Mucosa of descending colon (tissue), 3 donors: ENCODE results near the gene CTTNBP2. TPM values are rescaled to one million over a fixed set of nuclear protein-coding genes. Genes with fewer than 3 reads are reported as not detected.

Source experiments
- ATAC-seq: fragments of 200-7000 bp; cut with Tn5 transposase; one replicate; pipeline ENCODE4 v1.9.1; 2020; ENCODE audit warnings: mild to moderate bottlenecking, moderate library complexity
- DNase-seq, 3 donors: peaks; one replicate each; pipeline ENCODE4 v3.0.0-alpha.2; 2020
- H3K36me3 ChIP-seq: fragments of 200-600 bp; one replicate; pipeline ENCODE4 v1.8.0; 2021; ENCODE audit warnings: low read depth, mild to moderate bottlenecking
- H3K4me1 ChIP-seq: fragments of 200-600 bp; one replicate; pipeline ENCODE4 v1.8.0; 2021; ENCODE audit warnings: low read depth, mild to moderate bottlenecking
- H3K4me3 ChIP-seq: fragments of 200-600 bp; one replicate; pipeline ENCODE4 v1.8.0; 2021; ENCODE audit warnings: mild to moderate bottlenecking
- H3K9me3 ChIP-seq: fragments of 200-600 bp; one replicate; pipeline ENCODE4 v1.8.0; 2021; ENCODE audit warnings: mild to moderate bottlenecking
- intact Hi-C, 2 donors: fragments of 100-400 bp; cut with DNase I in 1 of 2; cut with micrococcal nuclease in 1 of 2; formaldehyde crosslinking; loops; one replicate each; pipeline versions ENCODE4 v1.11.0 to v1.11.1; 2022; cut with DNase I, micrococcal nuclease
- total RNA-seq, 3 donors: library from RNA; stranded (reverse); fragmentation: NEBNext Ultra II Directional in 2 of 3; extraction: Animal tissue kit (Norgen Biotek cat#: 25700) in 2 of 3; gene quantifications; one replicate each; pipeline versions ENCODE4 v1.2.1 to v1.2.4, GENCODE V29; 2021 to 2023
- TF ChIP-seq, protein P1 (sequence below): fragments of 200-600 bp; IDR thresholded peaks from one replicate; pipeline ENCODE4 v1.8.0; 2022; ENCODE audit warnings: antibody characterized with exemption, mild to moderate bottlenecking
- donor health status: DM: no; HTN: no; CAD: no; lungs with moderate emphysema.
- donor health status: DM: no; HTN: no; CAD: no.
- donor health status: DM: no; HTN: yes; CAD: no.

Gene CTTNBP2
- total RNA-seq, 3 donors from 2014 or later = 3.9 to 8.3 (median 7.2) TPM

DNA sequence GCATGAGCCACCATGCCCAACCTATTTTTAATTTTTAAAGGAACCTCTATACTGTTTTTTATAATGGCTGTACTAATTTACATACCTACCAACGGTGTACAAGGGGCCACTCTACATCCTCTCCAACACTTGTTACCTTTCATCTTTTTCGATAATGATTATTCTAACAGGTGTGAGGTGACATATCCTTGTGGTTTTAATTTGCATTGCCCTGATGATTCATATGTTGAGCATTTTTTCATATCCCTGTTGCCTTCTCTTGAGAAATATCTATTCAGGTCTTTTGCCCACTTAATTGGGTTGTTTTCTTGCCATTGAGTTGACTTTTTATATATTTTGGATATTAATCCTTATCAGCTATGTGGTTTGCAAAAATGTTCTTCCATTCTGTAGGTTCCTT is 167.0 kb downstream of the CTTNBP2 start:
- Histone ChIP-seq H3K9me3 (no peaks in the 10 kb centered on the region), H3K36me3 (no peaks in the 10 kb centered on the region), H3K4me3 (no peak overlapping the region), H3K4me1 (no peaks in the 10 kb centered on the region)
- DNase-seq = no peak
- intact Hi-C loops = no loop called here
- TF ChIP-seq, protein P1, sequence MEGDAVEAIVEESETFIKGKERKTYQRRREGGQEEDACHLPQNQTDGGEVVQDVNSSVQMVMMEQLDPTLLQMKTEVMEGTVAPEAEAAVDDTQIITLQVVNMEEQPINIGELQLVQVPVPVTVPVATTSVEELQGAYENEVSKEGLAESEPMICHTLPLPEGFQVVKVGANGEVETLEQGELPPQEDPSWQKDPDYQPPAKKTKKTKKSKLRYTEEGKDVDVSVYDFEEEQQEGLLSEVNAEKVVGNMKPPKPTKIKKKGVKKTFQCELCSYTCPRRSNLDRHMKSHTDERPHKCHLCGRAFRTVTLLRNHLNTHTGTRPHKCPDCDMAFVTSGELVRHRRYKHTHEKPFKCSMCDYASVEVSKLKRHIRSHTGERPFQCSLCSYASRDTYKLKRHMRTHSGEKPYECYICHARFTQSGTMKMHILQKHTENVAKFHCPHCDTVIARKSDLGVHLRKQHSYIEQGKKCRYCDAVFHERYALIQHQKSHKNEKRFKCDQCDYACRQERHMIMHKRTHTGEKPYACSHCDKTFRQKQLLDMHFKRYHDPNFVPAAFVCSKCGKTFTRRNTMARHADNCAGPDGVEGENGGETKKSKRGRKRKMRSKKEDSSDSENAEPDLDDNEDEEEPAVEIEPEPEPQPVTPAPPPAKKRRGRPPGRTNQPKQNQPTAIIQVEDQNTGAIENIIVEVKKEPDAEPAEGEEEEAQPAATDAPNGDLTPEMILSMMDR = no peak
- no peak for ATAC-seq

GRCh38 chr7:117705630-117706029 is 167.6 kb downstream of the CTTNBP2 start:
- TF ChIP-seq, protein P1 = no peak
- Histone ChIP-seq H3K36me3 (no peaks in the 10 kb centered on the region), H3K4me1 (no peaks in the 10 kb centered on the region), H3K9me3 (no peaks in the 10 kb centered on the region), H3K4me3 (no peak overlapping the region)
- no peak for ATAC-seq
- DNase-seq = no peak
- intact Hi-C loops = no loop called here

GRCh38 chr7:117704063-117704462 is 169.2 kb downstream of the CTTNBP2 start:
- intact Hi-C loops = no loop called here
- DNase-seq (no peak), ATAC-seq (no peak)
- H3K4me3 ChIP-seq = no peak overlapping the region
- H3K9me3 ChIP-seq = no peaks in the 10 kb centered on the region
- no peaks in the 10 kb centered on the region for H3K4me1 ChIP-seq
- TF ChIP-seq, protein P1 = no peak
- H3K36me3 ChIP-seq = no peaks in the 10 kb centered on the region

- ATAC-seq = no peak
These were observed 175.2 kb downstream of the CTTNBP2 start for GRCh38 chr7:117698018-117698417.

DNA sequence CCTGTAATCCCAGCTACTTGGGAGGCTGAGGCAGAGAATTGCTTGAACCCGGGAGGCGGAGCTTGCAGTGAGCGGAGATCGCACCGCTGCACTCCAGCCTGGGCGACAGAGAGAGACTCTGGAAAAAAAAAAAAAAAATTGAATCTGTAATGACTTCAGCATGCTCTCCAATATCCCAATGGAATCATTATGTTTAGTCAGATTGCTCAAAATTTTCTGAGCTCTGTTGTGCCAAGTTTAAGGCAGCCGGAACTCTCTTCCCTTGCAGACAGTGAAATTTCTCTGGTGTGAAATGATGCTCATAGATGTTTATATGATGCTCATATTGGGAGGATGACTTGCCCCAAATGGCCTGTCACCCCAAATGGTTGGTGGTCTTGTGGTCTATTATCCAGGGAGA is 180.9 kb downstream of the CTTNBP2 start:
- H3K4me3 ChIP-seq = no peak overlapping the region
- TF ChIP-seq, protein P1 = no peak
- no peaks in the 10 kb centered on the region for H3K36me3 ChIP-seq
- H3K9me3 ChIP-seq = no peaks in the 10 kb centered on the region
- H3K4me1 ChIP-seq = no peaks in the 10 kb centered on the region
- intact Hi-C loops = no loop called here
- no peak for DNase-seq
- ATAC-seq = no peak

More at GRCh38 chr7:117698018-117698417, 175.2 kb downstream of the CTTNBP2 start:
- Histone ChIP-seq H3K36me3 (no peaks in the 10 kb centered on the region), H3K4me1 (no peaks in the 10 kb centered on the region), H3K4me3 (no peak overlapping the region), H3K9me3 (no peaks in the 10 kb centered on the region)
- intact Hi-C loops = no loop called here
- DNase-seq = no peak
- TF ChIP-seq, protein P1 = no peak

DNA sequence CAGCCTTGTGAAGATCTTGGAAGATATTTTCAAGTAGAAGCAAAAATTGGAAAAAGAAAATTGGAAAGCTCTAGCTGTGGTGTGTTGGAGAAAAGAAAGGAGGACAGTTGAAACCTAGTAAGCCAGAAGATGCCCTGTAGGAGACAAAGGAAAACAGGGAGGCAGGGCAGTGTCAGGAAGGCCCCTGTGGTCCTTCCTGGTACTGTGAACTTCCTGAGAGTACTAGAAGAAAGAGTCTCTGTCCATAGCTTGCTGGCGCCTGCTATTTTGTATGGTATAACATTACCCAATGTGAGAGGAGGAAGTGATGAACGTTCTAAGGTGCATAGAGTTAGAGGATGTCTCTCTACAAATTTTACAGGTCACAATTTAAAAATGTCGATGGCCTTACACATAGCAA is 183.1 kb downstream of the CTTNBP2 start:
- Histone ChIP-seq H3K4me1 (no peaks in the 10 kb centered on the region), H3K9me3 (no peaks in the 10 kb centered on the region), H3K4me3 (no peak overlapping the region), H3K36me3 (no peaks in the 10 kb centered on the region)
- intact Hi-C loops = no loop called here
- no peak for DNase-seq
- no peak for ATAC-seq
- TF ChIP-seq, protein P1 = no peak
